Lower lobe of right lung (tissue), 2 donors: ENCODE measurements around the gene CHST14. TPM values are rescaled to one million over a fixed set of nuclear protein-coding genes. Genes with fewer than 3 reads are reported as not detected.

ENCODE experiments used
- ATAC-seq, 2 donors: fragments of 200-7000 bp; cut with Tn5 transposase; one replicate each; pipeline ENCODE4 v1.9.1; 2020 to 2022; ENCODE audit warnings: mild to moderate bottlenecking in 2 of 2, moderate library complexity in 2 of 2
- DNase-seq: peaks from one replicate; pipeline ENCODE4 v3.0.0-alpha.2; 2020
- H3K27ac ChIP-seq: fragments of 200-600 bp; one replicate; pipeline ENCODE4 v1.8.0; 2022
- H3K27me3 ChIP-seq: fragments of 200-600 bp; one replicate; pipeline ENCODE4 v1.8.0; 2022; ENCODE audit warnings: low read depth
- H3K36me3 ChIP-seq: fragments of 200-600 bp; one replicate; pipeline ENCODE4 v1.8.0; 2022; ENCODE audit warnings: mild to moderate bottlenecking
- H3K4me1 ChIP-seq: fragments of 200-600 bp; one replicate; pipeline ENCODE4 v1.8.0; 2022
- H3K4me3 ChIP-seq: fragments of 200-600 bp; one replicate; pipeline ENCODE4 v1.8.0; 2022; ENCODE audit warnings: mild to moderate bottlenecking
- H3K9me3 ChIP-seq: fragments of 200-600 bp; one replicate; pipeline ENCODE4 v1.8.0; 2022
- intact Hi-C: fragments of 100-400 bp; cut with DNase I; formaldehyde crosslinking; loops from one replicate; pipeline ENCODE4 v1.11.0; 2022
- total RNA-seq: library from RNA; stranded (reverse); fragmentation: NEBNext Ultra II Directional; extraction: Animal tissue kit (Norgen Biotek cat#: 25700); gene quantifications from one replicate; pipeline ENCODE4 v1.2.1, GENCODE V29; 2021
- TF ChIP-seq, protein P1 (sequence below): fragments of 200-600 bp; IDR thresholded peaks from one replicate; pipeline ENCODE4 v1.8.0; 2022; ENCODE audit warnings: antibody characterized with exemption, mild to moderate bottlenecking
- donor health status: DM: no; HTN: yes; CAD: no; lungs with severe emphysema.

The CHST14 gene
- total RNA-seq, 1 donor from 2014 or later, result 15.9 TPM

GRCh38 chr15:40467261-40467615 lies 3.5 kb upstream of the CHST14 start:
- ATAC-seq, result no peak
- H3K9me3 ChIP-seq, result no peaks in the 10 kb centered on the region
- intact Hi-C loops, result no loop called here
- TF ChIP-seq, protein P1, sequence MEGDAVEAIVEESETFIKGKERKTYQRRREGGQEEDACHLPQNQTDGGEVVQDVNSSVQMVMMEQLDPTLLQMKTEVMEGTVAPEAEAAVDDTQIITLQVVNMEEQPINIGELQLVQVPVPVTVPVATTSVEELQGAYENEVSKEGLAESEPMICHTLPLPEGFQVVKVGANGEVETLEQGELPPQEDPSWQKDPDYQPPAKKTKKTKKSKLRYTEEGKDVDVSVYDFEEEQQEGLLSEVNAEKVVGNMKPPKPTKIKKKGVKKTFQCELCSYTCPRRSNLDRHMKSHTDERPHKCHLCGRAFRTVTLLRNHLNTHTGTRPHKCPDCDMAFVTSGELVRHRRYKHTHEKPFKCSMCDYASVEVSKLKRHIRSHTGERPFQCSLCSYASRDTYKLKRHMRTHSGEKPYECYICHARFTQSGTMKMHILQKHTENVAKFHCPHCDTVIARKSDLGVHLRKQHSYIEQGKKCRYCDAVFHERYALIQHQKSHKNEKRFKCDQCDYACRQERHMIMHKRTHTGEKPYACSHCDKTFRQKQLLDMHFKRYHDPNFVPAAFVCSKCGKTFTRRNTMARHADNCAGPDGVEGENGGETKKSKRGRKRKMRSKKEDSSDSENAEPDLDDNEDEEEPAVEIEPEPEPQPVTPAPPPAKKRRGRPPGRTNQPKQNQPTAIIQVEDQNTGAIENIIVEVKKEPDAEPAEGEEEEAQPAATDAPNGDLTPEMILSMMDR, result no peak
- no peak for DNase-seq
- H3K4me1 ChIP-seq, result peaks cover 26% of the 10 kb centered on the region
- H3K4me3 ChIP-seq, result no peak overlapping the region
- H3K27me3 ChIP-seq, result no peaks in the 10 kb centered on the region
- H3K27ac ChIP-seq, result no peak overlapping the region
- peaks cover 48% of the 10 kb centered on the region for H3K36me3 ChIP-seq

- Histone ChIP-seq H3K4me1 (peaks cover 26% of the 10 kb centered on the region), H3K27me3 (no peaks in the 10 kb centered on the region), H3K27ac (no peak overlapping the region), H3K9me3 (no peaks in the 10 kb centered on the region), H3K4me3 (no peak overlapping the region), H3K36me3 (peaks cover 31% of the 10 kb centered on the region)
- intact Hi-C loops, result no loop called here
- no peak for ATAC-seq
- TF ChIP-seq, protein P1, result no peak
- no peak for DNase-seq
These were observed 1.9 kb upstream of the CHST14 start for GRCh38 chr15:40468898-40469331.

- peaks cover 22% of the 10 kb centered on the region for H3K36me3 ChIP-seq
- peaks cover 26% of the 10 kb centered on the region for H3K4me1 ChIP-seq
- peak overlapping the region; percentile 94 for H3K27ac ChIP-seq
- no peaks in the 10 kb centered on the region for H3K27me3 ChIP-seq
- intact Hi-C loops, result no loop called here
- no peaks in the 10 kb centered on the region for H3K9me3 ChIP-seq
- DNase-seq (no peak), ATAC-seq (no peak)
- TF ChIP-seq, protein P1, result no peak
- peak overlapping the region; percentile 96 for H3K4me3 ChIP-seq
These were observed 901 bp upstream of the CHST14 start for GRCh38 chr15:40469776-40470390.

DNA sequence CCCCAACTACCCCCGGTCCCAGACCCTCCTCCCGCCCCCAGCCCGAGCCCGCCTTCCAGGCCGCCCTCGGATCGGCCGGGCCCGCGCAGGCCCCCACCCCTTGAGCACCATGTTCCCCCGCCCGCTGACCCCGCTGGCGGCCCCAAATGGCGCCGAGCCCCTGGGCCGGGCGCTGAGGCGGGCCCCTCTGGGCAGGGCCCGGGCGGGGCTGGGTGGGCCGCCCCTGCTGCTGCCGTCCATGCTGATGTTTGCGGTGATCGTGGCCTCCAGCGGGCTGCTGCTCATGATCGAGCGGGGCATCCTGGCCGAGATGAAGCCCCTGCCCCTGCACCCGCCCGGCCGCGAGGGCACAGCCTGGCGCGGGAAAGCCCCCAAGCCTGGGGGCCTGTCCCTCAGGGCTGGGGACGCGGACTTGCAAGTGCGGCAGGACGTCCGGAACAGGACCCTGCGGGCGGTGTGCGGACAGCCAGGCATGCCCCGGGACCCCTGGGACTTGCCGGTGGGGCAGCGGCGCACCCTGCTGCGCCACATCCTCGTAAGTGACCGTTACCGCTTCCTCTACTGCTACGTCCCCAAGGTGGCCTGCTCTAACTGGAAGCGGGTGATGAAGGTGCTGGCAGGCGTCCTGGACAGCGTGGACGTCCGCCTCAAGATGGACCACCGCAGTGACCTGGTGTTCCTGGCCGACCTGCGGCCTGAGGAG lies 472 bp downstream of the CHST14 start:
- TF ChIP-seq, protein P1, result no peak
- peaks cover 22% of the 10 kb centered on the region for H3K4me1 ChIP-seq
- DNase-seq, result no peak
- intact Hi-C loops, result no loop called here
- H3K27ac ChIP-seq, result peak overlapping the region; percentile 94
- peak overlapping the region; percentile 96 for H3K4me3 ChIP-seq
- no peaks in the 10 kb centered on the region for H3K27me3 ChIP-seq
- ATAC-seq, result peak; percentile 57 to 60
- H3K9me3 ChIP-seq, result no peaks in the 10 kb centered on the region
- H3K36me3 ChIP-seq, result peaks cover 8% of the 10 kb centered on the region

GRCh38 chr15:40471808-40472150 lies 995 bp downstream of the CHST14 start:
- peak; percentile 61 for DNase-seq
- TF ChIP-seq, protein P1, result no peak
- Histone ChIP-seq H3K27ac (peak overlapping the region; percentile 94), H3K36me3 (peaks cover 4% of the 10 kb centered on the region), H3K4me3 (peak overlapping the region; percentile 96), H3K27me3 (no peaks in the 10 kb centered on the region), H3K9me3 (no peaks in the 10 kb centered on the region), H3K4me1 (peaks cover 19% of the 10 kb centered on the region)
- ATAC-seq, result peak; percentile 57
- intact Hi-C loops, result no loop called here
